Measurements from ENCODE around the gene BBS2. TPM values are rescaled to one million over a fixed set of nuclear protein-coding genes. Genes with fewer than 3 reads are reported as not detected.

BBS2 gene
- total and polyA plus RNA-seq, 2 experiments from 2014 or later = 13.7 to 25.2 TPM

DNA sequence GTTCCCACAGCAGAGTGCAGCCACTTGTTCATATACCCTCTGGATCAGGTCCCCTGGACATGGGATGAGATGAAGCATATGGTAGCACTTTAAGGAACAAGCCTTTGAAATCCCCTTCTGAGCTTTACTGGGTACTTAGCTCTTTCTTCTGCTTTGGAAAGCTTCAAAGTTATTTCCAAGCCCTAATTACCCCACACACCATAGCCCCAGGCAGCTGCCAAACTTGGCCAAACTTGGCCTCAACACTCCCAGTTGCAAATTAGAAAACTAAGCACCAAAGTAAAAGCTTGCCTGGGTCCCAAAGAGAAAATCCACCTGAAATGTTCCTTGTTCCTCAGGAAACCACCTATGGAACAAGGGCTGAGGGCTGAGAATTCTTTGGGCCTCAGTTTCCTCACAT is 29.3 kb upstream of the BBS2 start:
- H3K9me2 ChIP-seq (ENCODE audit: insufficient read depth) = no peaks in the 10 kb centered on the region
- peaks cover 11% of the 10 kb centered on the region; the same call in 1 of the 2 replicates for H3F3A ChIP-seq (replicated peaks; ENCODE audit: low read depth)
- H3K27ac Mint-ChIP-seq = no peak overlapping the region; the same call in 1 of the 2 replicates
- H3K4me1 Mint-ChIP-seq = peaks cover 28% of the 10 kb centered on the region
- DNase-seq (ENCODE audit: low spot score) = no peak
- H3K4me1 ChIP-seq (ENCODE audit: insufficient read depth) = peaks cover 24% of the 10 kb centered on the region
- no peak for ATAC-seq
- no peak overlapping the region for H3K27ac ChIP-seq (ENCODE audit: low read depth)
- no peaks in the 10 kb centered on the region for H3K36me3 Mint-ChIP-seq (ENCODE audit: low read depth)
- H4K20me1 ChIP-seq (replicated peaks; ENCODE audit: insufficient read depth) = no peaks in the 10 kb centered on the region
- H3K27me3 ChIP-seq (ENCODE audit: insufficient read depth) = no peaks in the 10 kb centered on the region
- no peaks in the 10 kb centered on the region; the same call in 2 of the 3 replicates for H3K9me3 Mint-ChIP-seq
- TF ChIP-seq REST (IDR thresholded peaks at IDR 0.05; ENCODE audit: unreplicated experiment) (no peak), STAT1 (IDR thresholded peaks at IDR 0.05; ENCODE audit: unreplicated experiment) (no peak), NANOG (IDR thresholded peaks at IDR 0.05; ENCODE audit: borderline replicate concordance) (no peak), CREB1 (CRISPR knock-in tag; IDR thresholded peaks at IDR 0.05; ENCODE audit: low read depth) (no peak), ZNF462 (CRISPR knock-in tag; IDR thresholded peaks at IDR 0.05) (no peak), EZH2phosphoT487 (IDR thresholded peaks at IDR 0.05; ENCODE audit: unreplicated experiment) (no peak), EZH2 (IDR thresholded peaks at IDR 0.05; ENCODE audit: low read depth, unreplicated experiment) (no peak), ZNF331 (CRISPR knock-in tag; IDR thresholded peaks at IDR 0.05; ENCODE audit: low read depth) (no peak), JUNB (IDR thresholded peaks at IDR 0.05; ENCODE audit: unreplicated experiment) (no peak)
- no peak overlapping the region for H3K4me3 Mint-ChIP-seq
- no peaks in the 10 kb centered on the region for H3K36me3 ChIP-seq (ENCODE audit: insufficient read depth)
- H3K4me2 ChIP-seq = no peak overlapping the region
- H3K79me2 ChIP-seq (replicated peaks; ENCODE audit: insufficient read depth) = no peaks in the 10 kb centered on the region
- H3K4me3 ChIP-seq = no peak overlapping the region
- peak overlapping the region; percentile 69 for H2AFZ ChIP-seq
- peaks cover 22% of the 10 kb centered on the region for H3K27me3 Mint-ChIP-seq (ENCODE audit: insufficient read depth, low read depth, poor library complexity)
